GM12878 (cell line): ENCODE results near the gene SVOP. TPM values are rescaled to one million over a fixed set of nuclear protein-coding genes. Genes with fewer than 3 reads are reported as not detected.

Source experiments
- ATAC-seq: fragments of 200-7000 bp; cut with Tn5 transposase; 3 replicates; pipeline ENCODE4 v1.9.1; 2020; ENCODE audit warnings: mild to moderate bottlenecking, moderate library complexity
- BruUV-seq: library from RNA; stranded (reverse); fragments of 400-500 nt; replicated peaks from 2 replicates; lab custom pipeline; 2021; lab: Mats Ljungman, UMichigan
- CTCF ChIA-PET: fragments of 300-600 bp; sonication (Branson Sonifier 250); formaldehyde crosslinking; extraction: SDS; loops from one replicate; lab custom pipeline; 2021; ENCODE audit warnings: inconsistent platforms; lab: Yijun Ruan, JAX
- POLR2A ChIA-PET: fragments of 350-600 bp; formaldehyde crosslinking; extraction: SDS; loops from one replicate; lab custom pipeline; 2021; ENCODE audit warnings: inconsistent platforms; lab: Charles Lee
- RAD21 ChIA-PET: fragments of 300-600 bp; sonication (Branson Sonifier 250); formaldehyde crosslinking; loops from one replicate; lab custom pipeline; 2023; ENCODE audit warnings: antibody characterized with exemption; ENCODE audit not compliant: unreplicated experiment; lab: Charles Lee
- SMC1A ChIA-PET: fragments of 300-600 bp; sonication (Branson Sonifier 250); formaldehyde crosslinking; loops from one replicate; lab custom pipeline; 2023; ENCODE audit not compliant: unreplicated experiment, uncharacterized antibody; lab: Charles Lee
- DNase-seq: peaks from one replicate; pipeline ENCODE4 v3.0.0-alpha.2; 2011; ENCODE audit warnings: low read depth, low spot score
- FAIRE-seq: peaks from 3 replicates; lab custom pipeline; 2011; peaks lifted over from hg19 to GRCh38; lab: Jason Lieb, UNC
- H2AFZ ChIP-seq: 2 replicates; pipeline ENCODE4 v1.6.0; 2011; ENCODE audit warnings: low read depth, low read length, control low read depth; ENCODE audit not compliant: control insufficient read depth
- H3K27ac ChIP-seq: 2 replicates; pipeline ENCODE4 v1.5.1; 2011; ENCODE audit warnings: control low read depth; ENCODE audit not compliant: control insufficient read depth, insufficient read depth
- H3K27me3 ChIP-seq, 2 experiments: replicated peaks in 1 of 2; 2 replicates each; pipeline versions ENCODE4 v1.6.0 to v1.6.1; 2011; ENCODE audit warnings: low read length in 1 of 2; ENCODE audit not compliant: control insufficient read depth in 2 of 2, insufficient read depth in 2 of 2
- H3K36me3 ChIP-seq, 2 experiments: 2 replicates each; pipeline ENCODE4 v1.5.1; 2011; ENCODE audit warnings: low read length in 1 of 2; ENCODE audit not compliant: control insufficient read depth in 2 of 2, insufficient read depth in 2 of 2
- H3K4me1 ChIP-seq: 2 replicates; pipeline ENCODE4 v1.6.1; 2011; ENCODE audit warnings: mild to moderate bottlenecking, low read length, moderate library complexity, mixed read lengths; ENCODE audit not compliant: control insufficient read depth, insufficient read depth
- H3K4me2 ChIP-seq: 2 replicates; pipeline ENCODE4 v1.6.0; 2011; ENCODE audit warnings: control low read depth; ENCODE audit not compliant: control insufficient read depth, insufficient read depth
- H3K4me3 ChIP-seq: fragments of 200-600 bp; sonication (generic); 2 replicates; pipeline ENCODE4 v1.5.1; 2016
- H3K79me2 ChIP-seq: 2 replicates; pipeline ENCODE4 v1.6.0; 2011; ENCODE audit warnings: low read length; ENCODE audit not compliant: control insufficient read depth, insufficient read depth
- H3K9ac ChIP-seq: 2 replicates; pipeline ENCODE4 v1.8.0; 2011; ENCODE audit warnings: low read length, control low read depth, mixed read lengths; ENCODE audit not compliant: control insufficient read depth, insufficient read depth
- H3K9me3 ChIP-seq: replicated peaks from 3 replicates; pipeline ENCODE4 v1.5.1; 2011; ENCODE audit warnings: mild to moderate bottlenecking, low read length; ENCODE audit not compliant: control insufficient read depth, insufficient read depth
- H4K20me1 ChIP-seq: 2 replicates; pipeline ENCODE4 v1.6.0; 2011; ENCODE audit not compliant: control insufficient read depth, insufficient read depth
- DPF2 ChIP-seq: fragments of 450-650 bp; IDR thresholded peaks from 2 replicates; pipeline ENCODE4 v1.6.1; 2017; ENCODE audit warnings: mild to moderate bottlenecking
- MEF2B ChIP-seq: fragments of 450-650 bp; IDR thresholded peaks from 2 replicates; pipeline ENCODE4 v1.6.1; 2018; ENCODE audit warnings: mild to moderate bottlenecking, moderate library complexity; ENCODE audit not compliant: partially characterized antibody, poor library complexity, severe bottlenecking
- POLR2AphosphoS5 ChIP-seq: IDR thresholded peaks from 2 replicates; pipeline ENCODE4 v1.6.1; 2011; ENCODE audit warnings: mild to moderate bottlenecking, low read length, inconsistent platforms
- RAD21 ChIP-seq: IDR thresholded peaks from 2 replicates; pipeline ENCODE4 v1.6.1; 2011; ENCODE audit warnings: mild to moderate bottlenecking, low read depth, low read length, moderate library complexity; ENCODE audit not compliant: insufficient read depth
- RELA ChIP-seq: fragments of 450-650 bp; IDR thresholded peaks from 2 replicates; pipeline ENCODE4 v1.8.0; 2014; ENCODE audit warnings: borderline replicate concordance; ENCODE audit not compliant: partially characterized antibody
- SMAD5 ChIP-seq: IDR thresholded peaks from 2 replicates; pipeline ENCODE4 v1.6.1; 2016; ENCODE audit warnings: antibody characterized with exemption, low read depth
- STAT1 ChIP-seq: fragments of 450-650 bp; conservative IDR thresholded peaks from 2 replicates; pipeline ENCODE4 v1.6.1; 2014; ENCODE audit warnings: antibody characterized with exemption, mild to moderate bottlenecking
- YBX1 ChIP-seq: fragments of 450-650 bp; IDR thresholded peaks from 2 replicates; pipeline ENCODE4 v1.6.1; 2016; ENCODE audit warnings: antibody characterized with exemption
- ZNF217 ChIP-seq: fragments of 450-650 bp; IDR thresholded peaks from 2 replicates; pipeline ENCODE4 v1.6.1; 2017; ENCODE audit warnings: antibody characterized with exemption, mild to moderate bottlenecking
- ZNF384 ChIP-seq: IDR thresholded peaks from 2 replicates; pipeline ENCODE4 v1.6.1; 2012; ENCODE audit warnings: low read depth, mild to moderate bottlenecking, low read length, improper control_type of control experiment, borderline replicate concordance
- WGBS: methylation state at CpG from one replicate; pipeline ENCODE4 v1.1.6; 2016; ENCODE audit warnings: low lambda C conversion rate; ENCODE audit not compliant: insufficient replicate concordance, insufficient coverage; ENCODE audit errors: missing lambda C conversion rate; 5-methylcytosine and 5-hydroxymethylcytosine counted together
- in situ Hi-C: fragments of 300-500 bp; cut with MboI; formaldehyde crosslinking; loops from 9 replicates; pipeline ENCODE4 v1.14.3; 2018; ENCODE audit warnings: mixed read lengths
- intact Hi-C: fragments of 100-400 bp; cut with micrococcal nuclease; formaldehyde crosslinking; loops from one replicate; pipeline ENCODE4 v1.14.2; 2022; ENCODE audit not compliant: unreplicated experiment
- polyA plus RNA-seq, 11 experiments: library from polyadenylated mRNA; depleted of rRNA in 4 of 11; unstranded in 6 of 11; stranded (reverse) in 5 of 11; fragments of >200 nt; fragmentation: Nextera tagmentation in 4 of 11; fragmentation: Illumina TruSeq in 1 of 11; extraction: Ambion mirVana in 4 of 11; extraction: Trizol in 1 of 11; gene quantifications; 1 replicate in 1 of 11; 2 replicates in 10 of 11; pipeline versions ENCODE4 v1.2.1 to v1.2.3, GENCODE V29; 2011 to 2016; ENCODE audit warnings: inconsistent platforms in 2 of 11, missing spikeins in 2 of 11, low read depth in 1 of 11
- total RNA-seq, 4 experiments: library from RNA; depleted of rRNA in 3 of 4; stranded (reverse); fragments of >200 nt in 3 of 4; fragmentation: Illumina TruSeq in 1 of 4; extraction: Trizol in 1 of 4; gene quantifications; 2 replicates each; pipeline versions ENCODE4 v1.2.1 to v1.2.3, GENCODE V29; 2013 to 2021
- TF ChIP-seq, protein P1 (sequence below): fragments of 450-650 bp; IDR thresholded peaks from 2 replicates; pipeline ENCODE4 v1.6.1; 2017; ENCODE audit warnings: low read depth, mild to moderate bottlenecking, moderate library complexity
- TF ChIP-seq, protein P2 (sequence below): IDR thresholded peaks from 2 replicates; pipeline ENCODE4 v1.6.1; 2012; ENCODE audit warnings: low read depth, low read length, improper control_type of control experiment

The SVOP gene
- total and polyA plus RNA-seq, 10 of the 15 experiments (the other 5 are each of a cell fraction or from before 2014, with no cell fraction given) = under 0.01 TPM; not detected in 9

DNA sequence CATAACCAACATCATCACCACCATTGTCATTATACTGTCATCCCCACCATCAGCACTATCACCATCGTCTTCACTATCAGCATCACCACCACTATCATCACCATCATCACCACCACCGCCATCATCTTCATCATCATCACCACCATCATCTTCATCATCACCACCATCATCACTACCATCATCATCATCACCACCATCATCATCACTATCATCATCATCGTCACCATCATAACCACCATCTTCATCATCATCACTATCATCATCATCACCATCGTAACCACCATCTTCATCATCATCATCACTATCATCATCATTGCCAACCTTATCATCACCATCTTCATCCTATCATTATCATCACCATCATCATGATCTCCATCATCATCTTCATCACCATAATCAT is 39.0 kb downstream of the SVOP start:
- no peak overlapping the region for H3K9ac ChIP-seq
- H3K79me2 ChIP-seq = no peaks in the 10 kb centered on the region
- WGBS = 64% methylated on average over 4 of the region's 4 CpGs
- CTCF ChIA-PET = no interaction called here
- DNase-seq (no peak), FAIRE-seq (no peak), ATAC-seq (no peak)
- no peaks in the 10 kb centered on the region; the same call in 2 of the 3 replicates for H3K9me3 ChIP-seq
- H3K27me3 ChIP-seq = peaks cover 0 to 2% of the 10 kb centered on the region in 2 experiments; a peak in 2 of 4 replicates
- H4K20me1 ChIP-seq = no peaks in the 10 kb centered on the region
- in situ Hi-C loops (no loop called here), intact Hi-C loops (no loop called here)
- H3K27ac ChIP-seq = no peak overlapping the region
- no peak overlapping the region for H3K4me3 ChIP-seq
- BruUV-seq = no TSS peak
- no peaks in the 10 kb centered on the region for H3K4me1 ChIP-seq
- no peak for TF ChIP-seq MEF2B
- TF ChIP-seq, protein P1, sequence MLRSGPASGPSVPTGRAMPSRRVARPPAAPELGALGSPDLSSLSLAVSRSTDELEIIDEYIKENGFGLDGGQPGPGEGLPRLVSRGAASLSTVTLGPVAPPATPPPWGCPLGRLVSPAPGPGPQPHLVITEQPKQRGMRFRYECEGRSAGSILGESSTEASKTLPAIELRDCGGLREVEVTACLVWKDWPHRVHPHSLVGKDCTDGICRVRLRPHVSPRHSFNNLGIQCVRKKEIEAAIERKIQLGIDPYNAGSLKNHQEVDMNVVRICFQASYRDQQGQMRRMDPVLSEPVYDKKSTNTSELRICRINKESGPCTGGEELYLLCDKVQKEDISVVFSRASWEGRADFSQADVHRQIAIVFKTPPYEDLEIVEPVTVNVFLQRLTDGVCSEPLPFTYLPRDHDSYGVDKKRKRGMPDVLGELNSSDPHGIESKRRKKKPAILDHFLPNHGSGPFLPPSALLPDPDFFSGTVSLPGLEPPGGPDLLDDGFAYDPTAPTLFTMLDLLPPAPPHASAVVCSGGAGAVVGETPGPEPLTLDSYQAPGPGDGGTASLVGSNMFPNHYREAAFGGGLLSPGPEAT = no peak
- TF ChIP-seq, protein P2, sequence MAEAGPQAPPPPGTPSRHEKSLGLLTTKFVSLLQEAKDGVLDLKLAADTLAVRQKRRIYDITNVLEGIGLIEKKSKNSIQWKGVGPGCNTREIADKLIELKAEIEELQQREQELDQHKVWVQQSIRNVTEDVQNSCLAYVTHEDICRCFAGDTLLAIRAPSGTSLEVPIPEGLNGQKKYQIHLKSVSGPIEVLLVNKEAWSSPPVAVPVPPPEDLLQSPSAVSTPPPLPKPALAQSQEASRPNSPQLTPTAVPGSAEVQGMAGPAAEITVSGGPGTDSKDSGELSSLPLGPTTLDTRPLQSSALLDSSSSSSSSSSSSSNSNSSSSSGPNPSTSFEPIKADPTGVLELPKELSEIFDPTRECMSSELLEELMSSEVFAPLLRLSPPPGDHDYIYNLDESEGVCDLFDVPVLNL = no peak
- no peak for TF ChIP-seq ZNF384
- no peak for TF ChIP-seq YBX1
- no peak for TF ChIP-seq SMAD5
- no peak for TF ChIP-seq RAD21
- no peak for TF ChIP-seq STAT1
- TF ChIP-seq ZNF217 = no peak
- TF ChIP-seq POLR2AphosphoS5 = no peak
- no peak for TF ChIP-seq DPF2
- TF ChIP-seq RELA = no peak
- SMC1A ChIA-PET = no interaction called here
- no peaks in the 10 kb centered on the region for H3K36me3 ChIP-seq
- RAD21 ChIA-PET = no interaction called here
- H2AFZ ChIP-seq = no peak overlapping the region
- POLR2A ChIA-PET = no interaction called here
- no peak overlapping the region for H3K4me2 ChIP-seq
